HG02943 (cell line): Measurements from ENCODE around the gene NSMCE1.

Source experiments
- ATAC-seq: cut with Tn5 transposase; IDR thresholded peaks from one replicate; pipeline ENCODE4 v1.9.1; 2021; ENCODE audit warnings: mild to moderate bottlenecking, low read depth, moderate library complexity; ENCODE audit not compliant: unreplicated experiment

NSMCE1 gene

GRCh38 chr16:27245276-27246172, 23.0 kb downstream of the NSMCE1 start:
- ATAC-seq, result no peak

- no peak for ATAC-seq
Measured at GRCh38 chr16:27244363-27244755, 24.2 kb downstream of the NSMCE1 start.

GRCh38 chr16:27243725-27244362, 24.7 kb downstream of the NSMCE1 start:
- no peak for ATAC-seq

DNA sequence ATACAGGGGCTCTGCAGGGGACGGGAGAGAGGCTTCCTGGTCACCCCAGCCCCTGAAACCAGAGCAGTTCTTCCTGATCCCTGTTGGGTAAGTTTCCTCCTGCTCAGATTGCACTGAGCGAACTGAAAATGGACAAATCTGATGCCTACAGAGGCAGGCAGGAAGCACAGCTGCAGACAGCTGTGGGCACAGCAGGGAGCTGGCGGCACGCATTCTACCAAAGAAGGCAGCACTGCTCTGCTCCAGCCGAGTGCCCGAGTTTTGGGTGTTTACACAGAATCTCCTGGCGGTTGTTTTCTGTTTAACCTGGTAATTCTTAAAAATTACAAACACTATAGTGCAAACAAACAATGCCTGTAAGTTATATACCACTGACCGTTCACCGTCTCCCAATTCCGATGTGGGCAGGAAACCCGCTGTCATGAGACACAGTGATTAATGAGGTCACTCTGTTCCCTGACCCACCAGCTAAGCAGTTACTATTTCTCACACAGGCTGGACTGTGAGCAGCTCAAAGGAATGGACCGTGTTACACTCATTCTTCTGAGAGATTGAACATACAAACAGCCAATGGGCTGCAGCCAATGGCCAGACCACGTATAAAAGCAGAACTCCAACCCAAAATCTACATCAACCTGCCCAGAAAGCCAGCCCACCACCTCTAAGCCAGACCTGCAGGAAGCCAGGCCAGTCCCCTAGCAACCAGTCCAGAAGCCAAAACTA, 25.5 kb downstream of the NSMCE1 start:
- ATAC-seq, result no peak

DNA sequence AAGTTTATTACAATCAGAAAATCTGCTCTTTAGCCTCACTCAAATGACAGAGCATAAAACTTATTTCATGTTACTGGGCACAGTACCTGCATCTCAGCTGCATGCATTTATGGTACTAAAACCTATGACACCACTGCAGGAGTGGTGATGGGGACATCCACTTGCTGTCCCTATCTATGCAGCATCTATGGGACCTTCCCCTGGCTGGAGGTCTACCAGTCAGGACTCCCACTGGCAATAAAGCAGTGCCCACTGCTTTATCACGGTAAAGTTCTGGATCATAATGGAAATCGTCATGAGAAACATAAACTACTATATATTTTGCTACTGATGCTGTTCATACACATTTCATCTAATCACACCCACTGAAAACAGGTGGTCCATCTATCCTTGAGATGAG, 26.2 kb downstream of the NSMCE1 start:
- ATAC-seq, result no peak

DNA sequence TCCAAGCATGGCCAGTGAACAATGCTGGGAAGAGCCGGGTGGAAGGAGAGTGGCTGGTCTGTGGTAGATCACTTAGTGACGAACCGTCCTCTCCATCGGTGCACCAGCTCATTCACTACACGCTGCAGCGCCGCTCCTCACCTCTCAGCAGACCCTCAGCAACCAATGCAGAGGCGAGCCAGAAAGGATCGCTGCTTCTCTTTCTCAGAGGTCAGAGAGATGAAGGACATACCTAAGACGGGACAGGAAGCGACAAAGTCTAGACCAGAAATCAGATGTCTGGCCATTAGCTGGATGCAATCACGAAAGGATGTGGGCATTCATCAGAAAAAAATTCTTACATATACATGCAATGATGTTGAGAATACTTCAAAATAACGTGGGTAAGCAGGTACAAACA, 26.9 kb downstream of the NSMCE1 start:
- no peak for ATAC-seq

- no peak for ATAC-seq
Measured at GRCh38 chr16:27240948-27241531, 27.5 kb downstream of the NSMCE1 start.

DNA sequence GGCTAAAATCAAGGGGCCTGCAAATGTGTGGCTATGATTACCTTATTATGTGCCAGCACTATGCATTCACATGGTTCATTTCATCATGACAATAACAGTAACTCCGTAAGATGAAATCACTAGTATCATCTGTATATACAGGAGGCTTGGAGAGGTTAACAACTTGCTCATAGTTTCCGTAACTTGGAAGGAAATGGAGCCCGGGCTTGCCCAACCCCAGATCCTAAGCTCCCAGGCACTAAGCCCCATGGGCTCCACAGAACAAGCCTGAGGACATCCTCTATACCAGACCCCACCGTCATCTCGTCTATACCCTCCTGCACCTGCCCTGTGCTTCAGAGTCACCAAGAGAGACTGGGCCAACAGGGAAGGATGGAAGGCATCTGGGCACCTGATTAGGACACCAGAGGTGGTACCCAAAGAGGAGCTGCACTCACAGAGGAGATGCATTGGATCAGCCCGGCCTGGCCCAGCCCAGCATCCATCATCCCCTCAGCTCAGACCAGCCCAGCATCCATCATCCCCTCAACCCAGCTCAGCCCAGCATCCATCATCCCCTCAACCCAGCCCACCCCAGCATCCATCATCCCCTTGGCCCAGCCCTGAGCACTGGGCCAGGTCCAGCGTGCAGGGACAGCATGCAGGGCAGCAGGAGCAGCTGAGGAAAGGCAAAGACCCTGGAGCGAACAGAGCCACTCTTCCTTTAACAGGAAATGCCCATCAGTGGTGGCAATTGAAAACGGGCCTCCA, 28.5 kb downstream of the NSMCE1 start:
- ATAC-seq, result no peak

GRCh38 chr16:27239026-27239425, 29.5 kb downstream of the NSMCE1 start:
- no peak for ATAC-seq

DNA sequence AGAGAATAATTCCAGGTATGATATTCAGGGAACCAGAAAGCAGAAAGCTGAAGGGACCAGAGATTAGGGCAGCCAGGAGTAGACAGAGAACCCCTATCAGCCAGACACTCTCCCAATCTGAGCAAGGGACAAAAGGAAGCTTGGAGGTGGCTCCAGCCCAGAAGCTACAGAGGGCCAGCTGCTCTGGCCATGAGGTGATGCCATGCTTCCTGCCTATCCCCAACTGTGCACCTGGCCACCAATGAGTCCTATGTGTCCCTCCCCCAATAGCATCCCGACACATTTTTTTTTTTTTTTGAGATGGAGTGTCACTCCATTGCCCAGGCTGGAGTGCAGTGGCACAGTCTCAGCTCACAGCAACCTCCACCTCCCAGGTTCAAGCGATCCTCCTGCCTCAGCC, 30.0 kb downstream of the NSMCE1 start:
- ATAC-seq, result no peak

- ATAC-seq, result peak; percentile 11
Measured at GRCh38 chr16:27238016-27238587, 30.5 kb downstream of the NSMCE1 start.

GRCh38 chr16:27237219-27238015, 31.2 kb downstream of the NSMCE1 start:
- ATAC-seq, result peak; percentile 56

DNA sequence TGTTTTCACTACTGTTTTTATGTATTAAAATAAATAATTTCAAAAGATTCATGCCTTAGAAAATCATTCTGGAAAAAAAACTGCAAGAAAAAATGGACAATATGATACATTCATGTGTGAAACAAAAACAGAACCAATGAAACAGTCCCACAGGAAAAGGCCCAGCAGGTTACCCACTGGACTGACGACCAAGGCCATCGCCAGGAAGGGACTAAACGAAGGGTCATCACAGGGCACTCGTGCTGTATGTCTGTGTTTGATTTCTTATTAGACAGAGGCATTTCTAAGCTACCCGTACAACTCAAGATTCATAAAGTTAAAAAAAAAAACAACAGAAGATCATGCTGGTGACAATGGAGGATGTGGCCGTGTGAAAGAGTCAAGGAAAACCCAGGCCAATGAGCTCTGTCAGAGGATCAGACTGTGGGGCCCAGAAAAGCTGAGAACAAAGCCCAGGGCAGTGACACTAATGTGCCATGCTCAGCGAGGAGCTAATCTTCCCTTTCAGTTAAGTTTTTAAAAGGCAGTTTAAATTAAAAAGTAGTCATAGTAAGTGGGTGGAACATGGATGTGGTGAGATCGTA, 31.8 kb downstream of the NSMCE1 start:
- ATAC-seq, result no peak

GRCh38 chr16:27235938-27236245, 32.7 kb downstream of the NSMCE1 start:
- no peak for ATAC-seq

DNA sequence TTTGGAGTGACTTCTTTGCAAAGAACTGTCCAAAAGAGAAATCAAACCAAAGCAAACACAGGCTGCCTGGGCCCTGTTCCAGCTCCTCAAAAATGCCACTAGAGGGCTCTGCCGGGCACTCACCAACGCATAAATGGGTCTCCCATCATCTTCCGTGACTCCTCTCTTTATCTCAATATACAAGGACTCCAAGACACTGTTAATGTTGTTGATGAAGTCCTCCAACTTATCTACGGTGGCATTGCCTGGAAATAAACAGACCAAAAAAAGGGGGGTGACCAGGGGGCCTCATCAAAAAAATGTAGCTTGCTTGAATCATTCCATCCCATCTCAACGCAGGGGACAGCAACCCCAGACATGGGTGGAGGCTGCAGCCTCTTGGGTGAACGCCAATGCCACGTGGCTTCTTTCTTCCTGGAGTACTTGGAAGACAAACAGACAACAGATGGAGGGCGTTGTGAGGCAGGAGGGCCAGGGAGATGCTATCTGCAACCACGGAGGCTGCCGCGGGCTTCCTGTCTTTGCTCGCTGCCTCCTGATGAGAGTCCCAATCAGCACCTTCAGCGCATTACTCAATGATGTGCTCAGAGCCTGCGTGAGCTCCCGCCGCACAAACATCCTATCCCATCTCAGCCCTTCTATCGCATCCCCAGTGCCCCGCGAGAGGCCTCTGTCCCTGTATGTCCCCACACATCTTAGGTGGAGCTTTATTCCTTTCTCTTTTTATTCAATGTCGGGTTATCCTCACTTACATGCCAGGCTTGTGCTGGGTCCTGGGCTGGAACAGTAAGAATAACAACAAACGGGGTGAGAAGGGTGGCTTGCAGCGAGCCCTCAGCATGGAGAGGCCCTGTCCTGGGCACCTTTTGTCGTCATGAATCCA, 33.3 kb downstream of the NSMCE1 start:
- no peak for ATAC-seq

GRCh38 chr16:27234603-27235002, 34.0 kb downstream of the NSMCE1 start:
- ATAC-seq, result no peak

- no peak for ATAC-seq
Measured at GRCh38 chr16:27234171-27234570, 34.4 kb downstream of the NSMCE1 start.

DNA sequence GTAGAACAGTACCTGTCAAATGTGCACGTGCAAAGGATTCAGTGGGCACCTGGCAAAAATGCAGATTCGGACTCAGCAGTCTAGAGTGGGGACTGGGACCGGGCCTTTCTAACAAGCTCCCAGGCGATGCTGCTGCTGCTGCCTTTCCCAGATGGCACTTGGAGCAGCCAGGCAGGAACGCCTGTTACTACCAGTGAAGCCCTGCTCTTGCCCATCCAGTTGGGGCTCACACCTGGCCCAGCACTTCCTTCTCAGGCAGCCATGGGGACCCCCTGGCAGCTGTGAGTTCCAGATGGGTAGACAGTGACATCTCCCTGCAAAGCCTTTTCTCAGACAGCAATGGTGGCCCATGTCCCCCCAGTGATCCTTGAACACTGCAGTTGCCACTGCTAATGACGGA, 34.8 kb downstream of the NSMCE1 start:
- ATAC-seq, result no peak
